GM12865 (cell line): ENCODE results near the gene YDJC.
A peak's percentile ranks its signal among the peaks of the same experiment; 100 is the strongest.
"Not testable (repeated sequence)": the region's sequence is repeated elsewhere in the genome, so short reads cannot be mapped to it uniquely, and the experiment has no call there.

ENCODE experiments used
- DNase-seq: peaks from one replicate; pipeline ENCODE4 v3.0.0; 2010; ENCODE audit warnings: low read depth
- H3K4me3 ChIP-seq: 2 replicates; pipeline ENCODE4 v1.5.1; 2011; ENCODE audit warnings: mild to moderate bottlenecking, low read depth, low read length, control low read depth
- CTCF ChIP-seq: IDR thresholded peaks from 2 replicates; pipeline ENCODE4 v1.5.1; 2011; ENCODE audit warnings: low read length, control low read depth, low read depth, inconsistent platforms; ENCODE audit not compliant: insufficient read depth; ENCODE audit errors: missing control alignments

The YDJC gene

DNA sequence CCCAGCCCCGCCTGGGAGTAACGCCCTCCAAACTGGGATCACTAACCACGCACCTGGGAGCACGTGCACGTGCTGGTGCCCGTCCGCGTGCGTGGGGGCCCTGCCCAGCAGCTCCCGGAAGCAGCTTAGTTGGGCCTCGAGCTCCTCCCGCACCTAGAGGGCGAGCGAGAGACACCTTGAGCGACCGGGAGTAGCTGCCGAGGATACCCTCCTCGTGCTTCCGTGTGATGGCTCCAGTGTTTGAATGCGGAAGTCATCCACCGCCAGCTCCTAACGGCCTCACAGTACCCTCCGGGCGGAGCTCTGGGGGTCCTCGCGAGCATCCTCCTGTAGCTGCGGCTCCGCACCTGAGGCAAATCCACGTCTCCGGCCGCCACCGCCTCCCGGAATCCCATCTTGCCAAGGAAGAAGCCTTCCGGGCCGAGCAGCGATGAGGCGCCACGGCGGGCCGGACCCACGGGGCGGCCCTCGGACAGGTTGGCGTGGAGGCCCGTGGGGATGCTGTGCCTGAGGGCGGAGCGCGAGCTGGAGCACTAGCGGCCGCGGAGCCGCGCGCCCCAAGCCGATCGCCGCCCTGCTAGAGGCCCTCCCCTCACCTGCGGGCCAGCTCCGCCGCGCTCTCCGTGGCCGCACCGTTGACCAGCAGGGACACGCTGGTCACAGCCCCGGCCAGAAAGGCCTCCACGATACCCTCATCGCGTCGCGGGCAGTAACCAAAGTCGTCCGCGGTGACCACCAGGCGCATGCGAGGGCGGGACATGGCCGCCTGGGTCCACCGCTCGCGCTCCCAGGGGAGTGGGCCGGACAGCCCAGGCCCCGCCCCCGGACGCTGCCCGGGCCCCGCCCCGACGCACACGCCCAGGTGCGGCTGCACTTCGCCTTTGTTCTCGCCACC lies at the start of gene YDJC:
Gene YDJC (minus strand): TSS at position 768 of the 895 bp plus-strand sequence. CDS start 8 bp downstream, at position 760.
- peak within 1 kb of the TSS; percentile 90 for H3K4me3 ChIP-seq
- TF ChIP-seq CTCF = peak; percentile 72
- DNase-seq = peak; percentile 98

DNA sequence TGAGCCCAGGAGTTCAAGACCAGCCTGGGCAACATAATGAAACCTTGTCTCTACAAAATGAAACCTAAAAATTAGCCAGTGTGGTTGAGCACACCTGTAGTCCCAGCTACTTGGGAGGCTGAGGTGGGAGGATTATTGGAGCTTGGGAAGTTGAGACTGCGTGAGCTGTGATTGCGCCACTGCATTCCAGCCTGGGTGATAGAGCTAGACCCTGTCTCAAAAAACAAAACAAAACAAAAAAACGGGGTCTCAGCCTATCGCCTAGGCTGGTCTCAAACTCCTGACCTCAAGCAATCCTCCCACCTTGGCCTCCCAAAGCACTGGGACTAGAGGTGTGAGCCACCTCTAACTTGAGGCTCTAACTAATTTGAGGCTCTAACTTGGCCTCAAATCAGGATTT lies 49.6 kb upstream of the YDJC start:
- TF ChIP-seq CTCF = no peak
- no peak overlapping the region for H3K4me3 ChIP-seq
- no peak for DNase-seq

DNA sequence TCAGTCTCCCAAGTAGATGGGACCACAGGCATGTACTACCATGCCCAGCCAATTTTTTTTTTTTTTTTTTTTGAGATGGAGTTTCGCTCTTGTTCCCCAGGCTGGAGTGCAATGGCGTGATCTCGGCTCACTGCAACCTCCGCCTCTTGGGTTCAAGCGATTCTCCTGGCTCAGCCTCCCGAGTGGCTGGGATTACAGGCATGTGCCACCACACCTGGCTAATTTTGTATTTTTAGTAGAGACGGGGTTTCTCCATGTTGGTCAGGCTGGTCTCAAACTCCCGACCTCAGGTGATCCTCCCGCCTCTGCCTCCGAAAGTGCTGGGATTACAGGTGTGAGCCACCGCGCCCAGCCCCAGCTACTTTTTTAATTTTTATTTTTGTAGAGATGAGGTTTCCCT lies 49.0 kb upstream of the YDJC start:
- DNase-seq, H3K4me3 ChIP-seq: not testable (repeated sequence)

GRCh38 chr22:21677606-21678443 lies 48.0 kb upstream of the YDJC start:
- no peak for TF ChIP-seq CTCF
- H3K4me3 ChIP-seq = no peak overlapping the region
- no peak for DNase-seq

- no peak for DNase-seq
- H3K4me3 ChIP-seq = no peak overlapping the region
- no peak for TF ChIP-seq CTCF
Observed at GRCh38 chr22:21674638-21675245, 44.9 kb upstream of the YDJC start.

GRCh38 chr22:21673534-21674321 lies 43.9 kb upstream of the YDJC start:
- no peak overlapping the region for H3K4me3 ChIP-seq
- DNase-seq = no peak
- TF ChIP-seq CTCF = no peak
